Testis (tissue), 3 donors: ENCODE results near the gene SAMD3. TPM values are rescaled to one million over a fixed set of nuclear protein-coding genes. Genes with fewer than 3 reads are reported as not detected.

Source experiments
- DNase-seq: peaks from one replicate; pipeline ENCODE4 v3.0.0-alpha.2; 2019
- H3K27ac ChIP-seq, 2 donors: fragments of 200-600 bp; sonication (generic); one replicate each; pipeline ENCODE4 v1.5.1; 2019
- H3K27me3 ChIP-seq: fragments of 200-600 bp; sonication (generic); one replicate; pipeline ENCODE4 v1.5.1; 2019
- H3K36me3 ChIP-seq: fragments of 200-600 bp; sonication (generic); one replicate; pipeline ENCODE4 v1.5.1; 2017; ENCODE audit warnings: low read depth; ENCODE audit errors: missing control alignments
- H3K4me1 ChIP-seq: fragments of 200-600 bp; sonication (generic); one replicate; pipeline ENCODE4 v1.5.1; 2019
- H3K4me3 ChIP-seq, 2 donors: fragments of 200-600 bp; sonication (generic); one replicate each; pipeline ENCODE4 v1.5.1; 2017 to 2019
- H3K9me3 ChIP-seq: fragments of 200-600 bp; sonication (generic); one replicate; pipeline ENCODE4 v1.5.1; 2017
- CTCF ChIP-seq, 3 experiments: fragments of 450-650 bp in 2 of 3; fragments of 200-600 bp in 1 of 3; sonication (generic) in 1 of 3; IDR thresholded peaks; one replicate each; pipeline ENCODE4 v1.5.1; 2016 to 2019; ENCODE audit warnings: antibody characterized with exemption in 3 of 3, mild to moderate bottlenecking in 2 of 3, moderate library complexity in 1 of 3
- POLR2A ChIP-seq: fragments of 450-650 bp; IDR thresholded peaks from one replicate; pipeline ENCODE4 v1.6.1; 2017; ENCODE audit warnings: antibody characterized with exemption, mild to moderate bottlenecking, moderate library complexity
- WGBS, 2 donors: methylation state at CpG; one replicate each; pipeline ENCODE4 v1.1.5; 2018; 5-methylcytosine and 5-hydroxymethylcytosine counted together
- intact Hi-C: fragments of 100-400 bp; cut with DNase I; formaldehyde crosslinking; loops from one replicate; pipeline ENCODE4 v1.15.1; 2023; ENCODE audit warnings: low total_unique reads
- polyA plus RNA-seq: library from polyadenylated mRNA; stranded (reverse); fragments of 350-450 nt; fragmentation: Illumina TruSeq; extraction: RNeasy Lipid Tissue Mini Kit (QIAGEN cat#74804); gene quantifications from one replicate; pipeline ENCODE4 v1.2.3, GENCODE V29; 2014; ENCODE audit warnings: low read depth, low replicate concordance; ENCODE audit not compliant: insufficient read depth
- total RNA-seq, 2 donors: library from RNA; depleted of rRNA; stranded (reverse); fragments of >200 nt; gene quantifications; one replicate each; pipeline ENCODE4 v1.2.3, GENCODE V29; 2016

SAMD3 gene
- total and polyA plus RNA-seq, 3 donors from 2014 or later: 4.4 to 11.8 (median 5.5) TPM

GRCh38 chr6:130132286-130132701, 90.5 kb downstream of the SAMD3 start:
- intact Hi-C loops: no loop called here
- WGBS, 2 donors: 74 to 82% methylated on average over 6 of the region's 6 CpGs

GRCh38 chr6:130129762-130130246, 92.9 kb downstream of the SAMD3 start:
- no peak overlapping the region for H3K4me3 ChIP-seq
- H3K4me1 ChIP-seq: peaks cover 3% of the 10 kb centered on the region
- TF ChIP-seq CTCF (IDR thresholded peaks at IDR 0.05) (no peak), POLR2A (no peak)
- no peaks in the 10 kb centered on the region for H3K27me3 ChIP-seq
- H3K36me3 ChIP-seq: no peaks in the 10 kb centered on the region
- intact Hi-C loops: no loop called here
- no peaks in the 10 kb centered on the region for H3K9me3 ChIP-seq
- no peak for DNase-seq
- H3K27ac ChIP-seq: no peak overlapping the region
- 93 to 95% methylated on average over 6 of the region's 6 CpGs for WGBS, 2 donors

More at GRCh38 chr6:130132286-130132701, 90.5 kb downstream of the SAMD3 start:
- no peak for DNase-seq
- no peaks in the 10 kb centered on the region for H3K4me1 ChIP-seq
- no peak overlapping the region for H3K27ac ChIP-seq
- H3K9me3 ChIP-seq: no peaks in the 10 kb centered on the region
- TF ChIP-seq CTCF (IDR thresholded peaks at IDR 0.05) (no peak), POLR2A (no peak)
- H3K27me3 ChIP-seq: no peaks in the 10 kb centered on the region
- H3K36me3 ChIP-seq: no peaks in the 10 kb centered on the region
- no peak overlapping the region for H3K4me3 ChIP-seq

- no peaks in the 10 kb centered on the region for H3K36me3 ChIP-seq
- H3K27me3 ChIP-seq: no peaks in the 10 kb centered on the region
- WGBS, 2 donors: 92 to 94% methylated on average over 5 of the region's 5 CpGs
- H3K4me3 ChIP-seq: no peak overlapping the region
- TF ChIP-seq POLR2A (no peak), CTCF (IDR thresholded peaks at IDR 0.05) (no peak)
- no peak overlapping the region for H3K27ac ChIP-seq
- intact Hi-C loops: no loop called here
- no peaks in the 10 kb centered on the region for H3K9me3 ChIP-seq
- peaks cover 3% of the 10 kb centered on the region for H3K4me1 ChIP-seq
- no peak for DNase-seq
Measured at GRCh38 chr6:130128326-130128725, 94.4 kb downstream of the SAMD3 start.

- Histone ChIP-seq H3K27ac (no peak overlapping the region), H3K9me3 (no peaks in the 10 kb centered on the region), H3K27me3 (no peaks in the 10 kb centered on the region), H3K4me3 (no peak overlapping the region), H3K4me1 (peaks cover 3% of the 10 kb centered on the region), H3K36me3 (no peaks in the 10 kb centered on the region)
- TF ChIP-seq POLR2A (no peak), CTCF (IDR thresholded peaks at IDR 0.05) (no peak)
- DNase-seq: no peak
- WGBS, 2 donors: 37 to 46% methylated on average over 2 of the region's 2 CpGs
- intact Hi-C loops: no loop called here
Measured at GRCh38 chr6:130127195-130127594, 95.6 kb downstream of the SAMD3 start.

GRCh38 chr6:130122243-130122642, 100.5 kb downstream of the SAMD3 start:
- no peaks in the 10 kb centered on the region for H3K9me3 ChIP-seq
- no peaks in the 10 kb centered on the region for H3K27me3 ChIP-seq
- H3K4me3 ChIP-seq: no peak overlapping the region
- H3K36me3 ChIP-seq: no peaks in the 10 kb centered on the region
- no peak overlapping the region for H3K27ac ChIP-seq
- 92 to 93% methylated on average over 2 of the region's 2 CpGs for WGBS, 2 donors
- H3K4me1 ChIP-seq: peaks cover 3% of the 10 kb centered on the region
- TF ChIP-seq CTCF (IDR thresholded peaks at IDR 0.05): no peak
- no peak for TF ChIP-seq POLR2A
- intact Hi-C loops: no loop called here
- no peak for DNase-seq
